HG03460 (cell line): ENCODE results near the gene B9D1.

Experiments used
- ATAC-seq: cut with Tn5 transposase; IDR thresholded peaks from one replicate; pipeline ENCODE4 v1.9.1; 2021; ENCODE audit not compliant: unreplicated experiment

B9D1 gene

DNA sequence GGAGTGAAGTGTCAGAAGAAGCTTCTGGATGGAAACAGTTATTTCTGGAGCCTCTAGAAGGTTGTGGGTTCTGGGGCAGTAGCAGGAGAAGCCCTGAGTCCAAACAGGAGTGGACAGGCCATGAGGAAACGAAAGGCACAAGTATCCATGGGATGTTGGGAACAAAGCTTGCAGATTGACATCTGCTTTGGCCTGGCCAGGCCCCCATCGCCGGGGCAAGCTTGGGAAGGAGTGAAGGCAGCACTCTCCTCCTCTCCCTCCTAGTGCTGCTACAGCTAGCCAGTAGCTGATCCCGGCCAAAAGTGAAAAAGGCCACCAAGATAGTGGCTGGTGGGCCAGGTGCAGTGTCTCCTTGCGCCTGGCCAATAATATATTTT lies 40.4 kb downstream of the B9D1 start:
- ATAC-seq = no peak

DNA sequence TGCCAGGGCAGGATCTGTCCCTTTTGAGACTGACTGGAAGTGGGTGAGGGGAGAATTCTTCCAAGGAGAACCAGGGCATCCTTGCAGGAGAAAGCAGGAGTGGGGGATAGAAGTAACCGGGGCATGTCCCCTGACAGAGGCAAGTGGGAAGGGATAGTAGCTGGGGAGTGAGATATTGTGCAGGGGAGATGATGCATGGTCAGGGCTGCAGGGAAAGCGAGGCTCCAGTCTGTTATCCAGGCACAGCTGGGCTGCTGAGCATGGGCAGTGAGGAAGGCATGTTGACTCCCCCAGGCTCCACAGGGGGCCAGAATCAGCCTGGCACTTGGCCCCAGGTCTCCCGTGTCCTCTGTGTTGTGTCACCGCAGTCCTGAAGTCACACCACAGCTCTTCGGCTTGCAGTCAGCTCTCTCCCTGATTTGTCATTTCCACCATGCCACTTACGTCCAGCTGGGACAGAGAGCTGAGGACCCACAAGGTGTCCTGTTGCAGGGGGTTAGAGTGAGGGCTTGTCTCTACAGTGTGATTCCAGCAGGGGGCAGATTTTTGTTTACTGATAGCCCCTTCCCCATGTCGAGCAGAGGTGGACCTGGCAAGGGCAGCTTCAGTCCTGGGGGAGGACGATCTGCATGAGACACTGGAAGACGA lies 40.9 kb downstream of the B9D1 start:
- ATAC-seq = no peak

DNA sequence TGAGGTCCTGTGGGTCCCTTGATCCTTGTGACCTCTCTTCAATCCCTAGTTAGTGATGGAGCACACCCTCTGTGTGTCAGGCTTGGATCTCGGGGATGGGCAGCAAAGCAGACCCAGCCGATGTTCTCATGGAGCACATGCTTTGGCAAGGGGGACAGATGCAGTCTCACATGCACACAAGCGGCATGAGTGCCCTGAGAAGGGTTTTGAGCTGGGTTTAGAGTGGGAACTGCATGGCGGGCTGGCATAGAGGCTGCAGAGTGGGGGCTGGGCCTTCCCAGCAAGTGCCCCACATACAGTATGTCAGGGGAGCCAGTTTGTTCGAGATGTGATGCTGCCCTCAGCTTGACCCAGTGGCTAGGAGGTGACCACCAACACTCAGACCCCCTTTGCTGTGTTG lies 41.6 kb downstream of the B9D1 start:
- ATAC-seq = no peak

DNA sequence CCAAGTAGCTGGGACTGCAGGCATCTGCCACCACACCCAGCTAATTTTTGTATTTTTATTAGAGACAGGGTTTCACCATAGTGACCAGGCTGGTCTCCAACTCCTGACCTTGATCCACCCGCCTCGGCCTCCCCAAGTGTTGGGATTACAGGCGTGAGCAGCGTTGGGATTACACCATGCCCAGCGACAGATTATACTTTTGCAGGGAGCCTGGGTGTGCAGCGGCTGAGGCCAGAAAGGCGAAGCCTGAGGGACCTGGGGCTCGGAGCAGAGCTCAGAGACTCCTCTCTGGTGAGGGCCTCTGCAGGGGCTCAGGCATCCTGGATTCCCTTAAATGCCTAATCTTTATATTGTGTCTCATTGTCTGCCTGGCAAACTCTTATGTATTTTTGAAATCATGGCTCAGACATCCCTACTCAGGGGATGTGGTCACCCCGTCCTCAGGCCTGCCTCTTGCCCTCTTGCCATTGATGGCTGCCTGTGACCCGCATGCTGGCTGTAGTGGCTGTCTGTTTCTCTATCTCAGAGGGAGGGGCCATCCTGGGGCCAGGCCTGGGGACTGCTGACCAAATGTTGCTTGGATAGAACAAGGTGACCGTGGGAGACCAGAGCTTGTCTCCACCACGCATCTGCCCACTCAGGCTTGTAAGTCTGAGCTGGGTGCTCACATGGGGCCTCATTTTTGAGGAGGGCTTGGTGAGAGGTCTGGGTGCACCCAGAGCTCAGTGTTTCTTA lies 42.6 kb downstream of the B9D1 start:
- no peak for ATAC-seq

DNA sequence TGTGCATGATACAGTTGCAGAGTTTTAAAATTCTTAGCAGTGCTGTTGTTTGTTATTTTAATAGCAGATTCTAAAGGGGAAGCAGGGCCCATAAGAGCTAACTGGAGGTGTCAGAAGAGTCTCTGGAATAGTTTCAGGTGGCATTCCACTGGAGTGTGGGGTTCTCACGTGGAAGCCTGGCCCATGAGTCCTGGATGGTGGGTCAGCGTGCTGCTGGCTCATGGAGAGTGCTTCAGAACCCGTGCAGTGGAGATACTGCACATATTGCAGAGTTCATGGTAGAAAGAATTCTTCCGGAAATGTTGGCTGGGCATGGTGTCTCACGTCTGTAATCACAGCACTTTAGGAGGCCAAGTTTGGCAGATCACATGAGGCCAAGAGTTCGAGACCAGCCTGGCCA lies 43.9 kb downstream of the B9D1 start:
- no peak for ATAC-seq

DNA sequence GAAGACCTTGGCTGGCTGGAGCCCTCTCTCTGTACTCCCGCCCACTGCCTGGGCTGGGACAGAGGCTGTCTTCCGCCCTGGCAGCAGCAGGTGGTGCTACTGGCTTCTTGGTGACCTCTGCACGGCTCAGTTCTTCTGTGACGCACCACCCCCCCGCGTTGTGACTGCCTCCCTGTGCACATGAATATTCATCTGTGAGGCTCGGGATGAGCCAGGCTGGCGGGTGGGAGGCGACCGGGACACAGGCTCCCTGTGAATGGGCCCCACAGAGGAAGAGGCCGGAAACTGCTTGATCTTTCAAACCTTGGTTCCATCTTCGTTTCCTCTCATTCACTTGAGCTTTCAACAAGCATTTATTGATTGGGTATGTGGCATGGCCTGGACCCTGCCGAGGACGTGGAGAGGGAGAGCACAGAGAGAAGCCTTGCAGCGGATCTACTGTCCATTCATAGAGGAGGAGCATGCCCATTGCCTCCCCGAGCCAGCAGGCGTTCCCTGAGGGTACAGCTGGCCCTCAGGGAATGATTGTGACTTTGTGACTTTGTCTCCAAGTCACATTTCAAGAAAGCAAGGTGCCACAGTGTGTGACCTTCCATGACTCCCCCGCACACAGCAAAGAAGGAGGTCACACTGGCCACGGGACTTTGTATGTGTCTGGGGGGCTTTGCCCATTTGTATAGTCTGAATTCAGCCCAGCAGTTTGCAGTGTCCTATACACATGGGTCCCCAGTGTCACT lies 45.0 kb downstream of the B9D1 start:
- ATAC-seq = no peak

DNA sequence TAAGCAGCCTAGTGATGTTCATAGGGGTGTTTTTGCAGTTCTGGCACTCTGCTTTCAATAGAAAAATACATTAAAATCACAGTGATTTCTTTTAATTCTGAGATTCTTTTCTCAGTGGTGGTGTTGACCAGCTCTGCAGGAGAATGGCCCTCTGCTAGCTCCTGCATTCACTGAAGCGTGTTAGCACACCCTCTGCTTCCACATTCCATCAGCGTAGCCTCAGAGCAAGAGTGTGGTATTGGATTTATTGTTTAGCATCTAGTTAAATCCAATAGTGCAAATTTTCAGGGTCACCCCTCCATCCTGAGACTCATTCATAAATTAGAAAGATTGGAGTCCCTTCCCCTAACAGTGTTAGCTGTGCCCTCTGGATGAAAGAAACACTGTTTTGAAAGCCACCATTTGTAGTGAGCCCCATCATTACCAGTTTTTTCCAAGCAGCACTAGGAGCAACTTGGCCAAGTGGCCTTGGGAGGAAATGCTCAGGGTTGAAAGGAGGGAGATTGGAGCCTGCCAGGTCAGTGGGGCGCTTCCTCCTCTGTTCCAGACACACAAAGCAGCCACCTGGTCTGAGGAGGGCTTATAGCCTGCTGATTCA lies 45.7 kb downstream of the B9D1 start:
- no peak for ATAC-seq

DNA sequence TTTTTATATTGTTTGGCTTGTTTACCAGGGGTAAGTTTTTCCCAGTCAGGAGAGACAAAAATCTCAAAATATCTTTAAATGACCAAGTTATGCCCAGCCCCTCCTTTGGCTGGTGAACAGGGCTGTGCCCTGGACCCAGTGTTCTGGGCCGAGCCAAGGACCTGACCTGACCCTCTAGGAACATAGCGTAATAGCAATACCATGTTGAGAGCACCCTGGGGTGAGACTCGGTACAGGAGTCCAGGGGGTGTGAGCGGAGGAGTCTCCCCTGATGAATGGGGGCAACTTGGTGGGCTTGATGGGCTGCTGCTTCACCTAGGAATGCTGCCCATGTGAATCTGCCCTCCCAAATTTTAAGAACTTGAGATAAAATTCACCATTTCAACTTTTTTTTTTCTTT lies 47.4 kb downstream of the B9D1 start:
- ATAC-seq = no peak

DNA sequence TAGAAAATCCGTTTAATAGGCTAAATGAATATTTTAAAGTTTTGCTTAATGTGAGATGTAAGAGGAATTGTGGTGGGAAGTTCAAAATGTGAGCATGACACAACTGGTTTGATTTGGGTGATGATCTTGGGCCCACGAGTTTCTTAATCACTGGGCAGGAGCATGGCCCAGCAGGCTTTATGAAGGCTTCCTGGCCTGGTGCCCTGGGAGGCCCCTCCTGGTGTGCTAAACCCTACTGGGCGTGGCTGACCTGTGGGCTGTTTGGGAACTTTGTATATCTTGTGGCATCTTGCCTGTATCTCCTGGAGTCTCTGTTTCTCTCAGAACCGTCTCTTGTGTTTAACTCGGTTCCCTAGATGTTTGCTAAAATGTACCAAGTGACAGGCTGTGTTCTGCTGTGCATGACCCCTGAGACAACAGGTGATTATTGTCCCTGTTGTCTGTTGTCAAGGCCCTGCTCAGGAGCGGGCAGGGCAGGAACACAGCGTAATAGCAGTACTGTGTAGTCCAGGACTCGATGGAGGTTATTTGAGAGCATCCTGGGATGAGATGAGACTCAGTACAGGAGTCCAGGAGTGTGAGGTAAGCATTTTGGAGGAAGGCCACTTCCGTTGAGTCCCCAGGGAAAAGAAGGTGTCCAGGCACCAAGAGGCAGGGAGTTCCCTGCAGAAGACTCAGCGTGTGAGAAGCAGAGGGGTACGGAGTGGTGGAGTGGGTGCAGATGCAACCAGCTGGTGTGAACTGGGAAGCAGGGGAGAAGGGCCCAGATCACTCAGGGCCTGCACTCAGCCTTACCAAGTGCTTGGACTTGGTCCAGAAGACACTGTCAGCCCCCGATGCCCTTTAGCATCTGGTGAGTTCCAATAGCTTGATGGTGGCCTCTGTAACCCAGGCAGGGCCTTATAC lies 48.5 kb downstream of the B9D1 start:
- ATAC-seq = no peak

DNA sequence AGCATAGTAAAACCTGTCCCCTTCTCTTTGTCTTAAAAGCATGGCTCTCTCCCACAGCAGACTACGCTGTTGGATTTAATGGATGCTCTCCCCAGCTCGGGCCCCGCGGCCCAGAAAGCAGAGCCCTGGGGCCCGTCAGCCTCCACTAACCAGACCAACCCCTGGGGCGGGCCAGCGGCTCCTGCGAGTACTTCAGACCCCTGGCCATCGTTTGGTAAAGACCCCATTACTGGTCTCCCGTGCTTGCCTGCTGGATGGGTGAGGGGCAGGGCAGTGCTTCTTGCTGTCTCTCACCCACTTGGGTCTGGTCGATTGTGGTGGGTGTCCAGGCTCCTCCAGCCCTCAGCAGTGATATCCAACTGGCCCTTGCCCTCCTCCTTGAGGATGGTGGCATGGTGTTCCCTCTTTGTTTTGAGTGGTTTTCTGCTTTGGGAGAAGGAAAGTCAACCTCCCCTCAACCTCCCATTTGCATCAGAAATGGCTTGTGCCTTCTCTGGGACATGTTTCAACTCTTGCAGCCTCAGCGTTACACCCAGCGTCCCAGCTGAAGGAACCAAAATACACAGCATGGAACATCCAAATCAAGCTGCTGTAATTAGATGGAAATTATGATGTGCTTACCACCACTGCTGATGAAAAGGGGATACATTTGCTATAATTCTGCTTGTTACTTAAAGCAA lies 49.3 kb downstream of the B9D1 start:
- no peak for ATAC-seq

DNA sequence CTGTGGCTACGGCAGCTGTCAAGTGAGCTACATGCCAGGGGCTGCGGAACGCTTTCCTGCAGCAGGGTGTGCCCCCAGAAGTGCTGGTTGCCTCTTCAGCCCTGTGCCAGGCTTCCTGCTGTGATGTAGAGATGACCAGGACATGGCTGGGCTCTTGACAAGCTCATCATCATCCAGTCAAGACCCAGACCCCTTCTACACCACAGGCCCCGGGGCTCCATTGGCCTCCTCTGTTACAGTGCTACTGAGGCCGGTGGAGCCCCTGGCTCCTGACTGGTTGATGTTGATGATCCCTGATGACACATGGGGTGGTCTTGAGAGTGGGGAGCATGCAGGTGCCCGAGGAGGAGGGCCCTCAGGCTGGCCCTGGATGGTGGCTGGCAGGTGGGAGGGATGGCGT lies 50.1 kb downstream of the B9D1 start:
- ATAC-seq = no peak

DNA sequence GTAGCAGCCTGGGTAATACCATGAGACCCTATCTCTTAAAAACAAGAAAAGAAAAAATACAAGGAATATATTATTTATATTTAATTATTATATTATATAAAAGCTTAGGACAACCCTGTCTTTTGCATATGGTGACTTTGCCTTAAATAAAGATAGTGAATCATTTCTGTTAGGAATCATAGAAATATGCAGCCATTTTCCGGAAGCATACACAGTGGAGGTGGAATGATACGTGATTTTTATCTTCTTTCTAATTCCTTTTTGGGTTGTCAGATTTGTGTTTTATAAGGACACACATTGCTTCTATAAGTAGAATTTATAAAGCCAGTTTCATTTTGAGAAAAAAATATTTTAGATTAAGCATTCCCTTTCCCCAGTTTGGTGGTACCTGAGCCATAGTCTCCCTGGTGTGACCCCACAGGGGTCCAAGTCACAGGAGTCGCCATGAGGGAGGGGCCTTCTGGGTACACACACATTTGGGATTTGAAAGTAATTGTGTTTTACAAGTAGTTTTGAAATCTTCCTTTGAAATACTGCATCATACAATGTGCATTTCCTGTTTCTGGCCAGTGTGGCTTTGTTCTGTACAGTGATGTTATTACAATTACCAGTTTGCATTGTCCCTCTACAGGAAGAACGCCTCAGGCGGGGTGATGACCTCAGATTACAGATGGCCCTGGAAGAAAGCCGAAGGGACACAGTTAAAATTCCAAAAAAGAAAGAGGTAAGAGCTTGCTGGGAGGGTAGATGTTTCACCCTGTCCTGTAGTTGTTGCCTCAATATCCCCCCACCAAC lies 50.9 kb downstream of the B9D1 start:
- no peak for ATAC-seq

DNA sequence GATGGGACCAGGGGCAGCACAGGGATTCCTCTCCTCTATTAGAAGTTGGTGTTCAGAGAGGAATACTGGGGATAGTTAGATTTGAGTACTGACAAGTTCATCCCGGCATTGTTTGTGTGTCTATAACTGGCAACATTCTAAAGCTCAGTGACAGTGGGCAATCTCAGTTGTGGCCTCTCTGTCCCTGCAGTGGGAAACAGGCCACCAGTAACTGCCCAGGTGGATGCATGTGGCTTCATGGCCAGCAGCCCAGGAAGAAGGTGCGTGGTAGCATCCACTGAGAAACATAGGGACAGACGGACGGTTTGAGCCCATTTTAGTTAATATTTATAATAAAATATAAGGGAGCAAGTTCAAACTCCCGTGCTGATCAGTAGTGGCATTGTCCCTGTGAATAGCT lies 51.5 kb downstream of the B9D1 start:
- ATAC-seq = no peak

DNA sequence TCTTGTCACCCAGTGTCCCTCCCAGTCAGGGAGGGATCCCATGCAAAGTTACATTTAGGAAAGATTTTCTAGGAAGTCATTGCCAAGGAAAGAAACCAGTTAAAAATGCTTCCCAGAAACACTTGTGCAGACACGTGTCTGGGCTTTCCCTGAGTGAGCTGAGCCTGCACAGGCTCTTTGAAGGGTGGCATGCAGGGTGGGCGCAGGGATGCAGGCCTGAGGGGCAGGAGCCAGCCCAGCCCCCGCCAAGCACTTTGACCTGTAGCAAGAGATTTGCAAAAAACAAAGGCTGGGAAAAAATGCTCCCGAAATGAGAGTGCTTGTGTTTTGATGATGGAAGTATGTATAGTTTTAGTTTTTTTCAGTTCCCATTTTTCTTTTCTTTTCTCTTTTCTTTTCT lies 52.4 kb downstream of the B9D1 start:
- ATAC-seq = no peak

DNA sequence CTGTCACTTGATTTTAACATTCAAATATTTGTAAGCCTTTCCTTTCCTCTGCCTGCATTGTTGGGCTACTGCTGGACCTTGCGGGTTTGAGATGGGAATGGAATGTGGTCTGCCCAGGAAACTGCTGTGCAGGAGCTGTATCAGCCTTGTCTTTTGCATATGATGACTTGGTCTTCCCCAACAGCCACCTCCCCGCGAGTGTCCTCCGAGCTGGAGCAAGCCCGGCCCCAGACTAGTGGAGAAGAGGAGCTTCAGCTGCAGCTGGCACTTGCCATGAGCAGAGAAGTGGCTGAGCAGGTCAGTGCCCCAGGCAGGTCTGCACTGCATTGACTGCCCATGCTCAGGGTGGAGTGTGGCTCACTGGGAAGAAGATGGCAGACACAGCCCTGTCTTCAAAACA lies 52.8 kb downstream of the B9D1 start:
- no peak for ATAC-seq

DNA sequence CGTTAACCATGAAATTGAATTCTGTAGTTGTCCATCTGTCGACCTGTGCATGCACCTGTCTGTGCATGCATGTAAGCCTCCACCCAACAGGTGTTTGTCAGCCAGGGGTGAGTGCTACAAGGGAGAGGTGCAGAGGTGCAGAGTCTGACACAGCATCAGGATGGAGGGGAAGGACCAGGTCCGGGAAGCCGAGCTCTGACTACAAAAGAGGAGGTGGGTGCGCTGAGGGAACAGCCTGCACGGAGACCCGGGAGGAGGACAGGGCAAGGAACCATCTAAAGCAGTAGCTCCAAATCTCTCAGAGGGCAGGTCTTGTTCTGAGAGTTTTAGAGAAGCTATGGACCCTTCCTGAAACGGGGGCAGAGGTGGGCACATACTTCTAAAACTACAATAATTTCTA lies 54.1 kb downstream of the B9D1 start:
- ATAC-seq = no peak

DNA sequence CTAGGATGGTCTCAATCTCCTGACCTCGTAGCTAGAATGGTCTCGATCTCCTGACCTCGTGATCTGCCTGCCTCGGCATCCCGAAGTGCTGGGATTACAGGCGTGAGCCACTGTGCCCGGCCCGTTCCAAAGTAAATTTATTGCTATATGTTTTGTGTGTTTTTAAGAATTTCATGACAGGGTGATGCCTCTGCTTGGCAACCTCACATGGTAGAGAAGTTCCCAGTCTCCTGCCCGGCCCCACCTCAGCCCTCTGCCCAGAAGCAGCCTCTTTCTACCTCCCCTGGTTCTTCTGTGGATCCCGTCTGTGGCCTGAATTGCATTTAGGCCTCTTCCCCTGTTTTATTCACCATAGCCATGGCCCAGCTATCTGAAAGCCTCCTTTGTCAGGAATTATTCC lies 55.0 kb downstream of the B9D1 start:
- no peak for ATAC-seq

DNA sequence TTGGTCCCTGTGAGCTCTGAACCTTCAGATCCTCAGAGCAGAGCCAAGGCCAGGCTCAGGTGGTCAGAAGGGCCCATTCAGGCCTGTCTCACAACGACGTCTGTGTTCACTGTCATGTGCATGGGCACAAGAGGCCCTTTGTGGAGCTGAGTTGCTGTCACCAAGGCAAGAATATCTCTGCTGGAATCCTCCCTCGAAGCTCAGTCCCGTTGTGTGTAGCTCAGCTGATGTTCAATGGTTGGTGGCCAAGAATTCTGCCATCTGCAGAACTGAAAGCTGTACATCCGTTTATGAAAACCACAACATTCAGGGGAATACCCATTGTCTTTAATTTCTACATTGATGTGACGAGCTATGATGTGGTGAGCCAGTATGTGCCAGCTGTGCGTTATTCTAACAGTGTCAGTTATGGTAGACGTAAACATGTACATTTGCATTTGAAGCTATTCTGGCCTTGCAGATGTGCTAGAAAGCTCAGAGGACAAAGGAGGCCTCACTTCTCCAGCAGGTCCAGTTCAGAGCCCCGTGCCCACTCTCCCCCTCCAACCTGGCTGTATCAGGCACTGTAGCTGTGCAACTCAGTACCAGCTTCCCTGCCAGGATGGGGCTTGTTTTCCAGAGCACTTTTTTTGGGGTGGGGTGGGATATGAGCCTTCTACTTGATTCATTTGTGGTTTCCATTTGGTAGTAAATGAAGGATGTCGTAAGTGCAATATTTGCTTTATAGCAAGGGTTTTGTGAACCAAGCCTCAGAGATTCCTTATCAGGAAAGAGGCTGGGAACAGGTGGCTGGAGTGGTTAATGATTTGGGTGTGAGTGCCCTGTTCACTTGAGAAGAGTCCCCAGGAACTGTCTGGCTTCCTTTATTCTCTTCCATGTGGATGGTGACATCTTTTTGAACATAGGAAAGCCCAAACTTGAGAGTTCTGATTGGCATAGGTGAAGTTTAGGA lies 56.1 kb downstream of the B9D1 start:
- ATAC-seq = peak; percentile 79
